ENCODE measurements around the gene COX5A. TPM values are rescaled to one million over a fixed set of nuclear protein-coding genes. Genes with fewer than 3 reads are reported as not detected.

The COX5A gene
- total and polyA plus RNA-seq, 2 of the 13 experiments (the other 11 are each of a cell fraction or from before 2014, with no cell fraction given): 158 to 218 TPM

GRCh38 chr15:74906450-74907162 lies 31.3 kb downstream of the COX5A start, which contains the start of gene FAM219B (continued):
- TF ChIP-seq IRF9 (CRISPR knock-in tag; IDR thresholded peaks at IDR 0.05; ENCODE audit: borderline replicate concordance) (0 out of 2 replicates have a peak, but pooled peaks have one; percentile 37), LCORL (IDR thresholded peaks at IDR 0.05) (no peak), LCORL (CRISPR knock-in tag; IDR thresholded peaks at IDR 0.05) (peak; percentile 55; the same call in 1 of the 2 replicates), ZNF550 (CRISPR knock-in tag; IDR thresholded peaks at IDR 0.05; ENCODE audit: borderline replicate concordance) (0 out of 2 replicates have a peak, but pooled peaks have one; percentile 40), BRD4 (CRISPR knock-in tag; IDR thresholded peaks at IDR 0.05) (peak; percentile 14; the same call in 1 of the 2 replicates), MED8 (CRISPR knock-in tag; IDR thresholded peaks at IDR 0.05; ENCODE audit: insufficient replicate concordance) (peak; percentile 69), AGO2 (optimal IDR thresholded peaks at IDR 0.05; ENCODE audit: low read depth, low read length) (peak; percentile 89), BCL6 (CRISPR knock-in tag; IDR thresholded peaks at IDR 0.05) (peak; percentile 9; the same call in 1 of the 2 replicates), ASH2L (IDR thresholded peaks at IDR 0.05; ENCODE audit: insufficient read length, low read depth, low read length) (peak; percentile 64), BCL3 (CRISPR knock-in tag; IDR thresholded peaks at IDR 0.05) (peak; percentile 84; the same call in 1 of the 2 replicates), NKX3-1 (CRISPR knock-in tag; IDR thresholded peaks at IDR 0.05) (no peak), ARNT2 (CRISPR knock-in tag; IDR thresholded peaks at IDR 0.05; ENCODE audit: low read depth) (peak; percentile 80), TCF12 (IDR thresholded peaks at IDR 0.05) (no peak), TCF12 (CRISPR knock-in tag; IDR thresholded peaks at IDR 0.05) (0 out of 2 replicates have a peak, but pooled peaks have one; percentile 55), ISL2 (CRISPR knock-in tag; IDR thresholded peaks at IDR 0.05) (0 out of 2 replicates have a peak, but pooled peaks have one; percentile 20), NONO (IDR thresholded peaks at IDR 0.05) (no peak), NONO (CRISPR knock-in tag; conservative IDR thresholded peaks at IDR 0.05) (peak; percentile 63), MIER3 (CRISPR knock-in tag; IDR thresholded peaks at IDR 0.05; ENCODE audit: borderline replicate concordance) (peak; percentile 19; the same call in 1 of the 2 replicates), FOXC1 (CRISPR knock-in tag; IDR thresholded peaks at IDR 0.05; ENCODE audit: borderline replicate concordance) (no peak), MYPOP (CRISPR knock-in tag; IDR thresholded peaks at IDR 0.05) (0 out of 2 replicates have a peak, but pooled peaks have one; percentile 55), CCAR2 (optimal IDR thresholded peaks at IDR 0.05; ENCODE audit: low read depth, low read length) (no peak), CCDC6 (CRISPR knock-in tag; IDR thresholded peaks at IDR 0.05) (peak; percentile 49; the same call in 1 of the 2 replicates), KLF12 (CRISPR knock-in tag; IDR thresholded peaks at IDR 0.05; ENCODE audit: borderline replicate concordance) (peak; percentile 63; the same call in 1 of the 2 replicates), ZNF580 (CRISPR knock-in tag; IDR thresholded peaks at IDR 0.05; ENCODE audit: borderline replicate concordance, low read depth) (peak; percentile 59; the same call in 1 of the 2 replicates), RFXAP (CRISPR knock-in tag; IDR thresholded peaks at IDR 0.05; ENCODE audit: borderline replicate concordance) (0 out of 2 replicates have a peak, but pooled peaks have one; percentile 43), ZNF292 (CRISPR knock-in tag; IDR thresholded peaks at IDR 0.05; ENCODE audit: borderline replicate concordance, low read depth) (no peak)

Measured in HepG2 (cell line).